ENCODE measurements around the gene CASZ1. TPM values are rescaled to one million over a fixed set of nuclear protein-coding genes. Genes with fewer than 3 reads are reported as not detected.

The CASZ1 gene
- total RNA-seq, 1 donor from 2014 or later, result 63.6 TPM

GRCh38 chr1:10608690-10609089 lies 187.8 kb downstream of the CASZ1 start:
- intact Hi-C loops (cut with DNase I), result no loop called here
- no peaks in the 10 kb centered on the region for H3K9me3 ChIP-seq
- no peaks in the 10 kb centered on the region for H3K27me3 ChIP-seq
- no peak overlapping the region for H3K27ac ChIP-seq
- no peak for ATAC-seq
- TF ChIP-seq CTCF (IDR thresholded peaks at IDR 0.05), result no peak
- H3K36me3 ChIP-seq, result no peaks in the 10 kb centered on the region
- no peaks in the 10 kb centered on the region for H3K4me1 ChIP-seq
- H3K4me3 ChIP-seq, result no peak overlapping the region
- no peak for DNase-seq

- TF ChIP-seq CTCF (IDR thresholded peaks at IDR 0.05), result no peak
- ATAC-seq (no peak), DNase-seq (no peak)
- Histone ChIP-seq H3K27me3 (no peaks in the 10 kb centered on the region), H3K27ac (no peak overlapping the region), H3K36me3 (no peaks in the 10 kb centered on the region), H3K4me1 (no peaks in the 10 kb centered on the region), H3K9me3 (no peaks in the 10 kb centered on the region), H3K4me3 (no peak overlapping the region)
- intact Hi-C loops (cut with DNase I), result no loop called here
Observed at GRCh38 chr1:10607228-10607627, 189.2 kb downstream of the CASZ1 start.

GRCh38 chr1:10606064-10606463 lies 190.4 kb downstream of the CASZ1 start:
- Histone ChIP-seq H3K27ac (no peak overlapping the region), H3K4me3 (no peak overlapping the region), H3K9me3 (no peaks in the 10 kb centered on the region), H3K36me3 (no peaks in the 10 kb centered on the region), H3K4me1 (no peaks in the 10 kb centered on the region), H3K27me3 (no peaks in the 10 kb centered on the region)
- ATAC-seq (peak; percentile 33), DNase-seq (no peak)
- intact Hi-C loops (cut with DNase I), result no loop called here
- no peak for TF ChIP-seq CTCF (IDR thresholded peaks at IDR 0.05)

- no peak for TF ChIP-seq CTCF (IDR thresholded peaks at IDR 0.05)
- ATAC-seq, result no peak
- Histone ChIP-seq H3K4me3 (no peak overlapping the region), H3K4me1 (no peaks in the 10 kb centered on the region), H3K36me3 (no peaks in the 10 kb centered on the region), H3K27ac (no peak overlapping the region), H3K27me3 (no peaks in the 10 kb centered on the region), H3K9me3 (no peaks in the 10 kb centered on the region)
- DNase-seq, result no peak
- intact Hi-C loops (cut with DNase I), result no loop called here
Observed at GRCh38 chr1:10604966-10605365, 191.5 kb downstream of the CASZ1 start.

- ATAC-seq (no peak), DNase-seq (no peak)
- intact Hi-C loops (cut with DNase I), result no loop called here
- no peaks in the 10 kb centered on the region for H3K9me3 ChIP-seq
- no peaks in the 10 kb centered on the region for H3K36me3 ChIP-seq
- H3K4me3 ChIP-seq, result no peak overlapping the region
- H3K27me3 ChIP-seq, result no peaks in the 10 kb centered on the region
- no peak overlapping the region for H3K27ac ChIP-seq
- TF ChIP-seq CTCF (IDR thresholded peaks at IDR 0.05), result no peak
- H3K4me1 ChIP-seq, result peaks cover 5% of the 10 kb centered on the region
Observed at GRCh38 chr1:10602936-10603335, 193.5 kb downstream of the CASZ1 start.

GRCh38 chr1:10601342-10602070 lies 194.9 kb downstream of the CASZ1 start:
- Histone ChIP-seq H3K4me1 (peaks cover 8% of the 10 kb centered on the region), H3K4me3 (no peak overlapping the region), H3K27ac (no peak overlapping the region), H3K27me3 (no peaks in the 10 kb centered on the region), H3K36me3 (no peaks in the 10 kb centered on the region), H3K9me3 (no peaks in the 10 kb centered on the region)
- intact Hi-C loops (cut with DNase I), result no loop called here
- DNase-seq (no peak), ATAC-seq (no peak)
- no peak for TF ChIP-seq CTCF (IDR thresholded peaks at IDR 0.05)
